Fibroblast of mammary gland (primary cell): ENCODE measurements around the gene FAHD1.
A peak's percentile ranks its signal among the peaks of the same experiment; 100 is the strongest.

ENCODE experiments used
- DNase-seq: peaks from one replicate; pipeline ENCODE4 v3.0.0-alpha.2; 2010; ENCODE audit warnings: low read depth
- H3K4me3 ChIP-seq: 2 replicates; pipeline ENCODE4 v1.5.1; 2011; ENCODE audit warnings: low read depth, mild to moderate bottlenecking, low read length, moderate library complexity; ENCODE audit not compliant: control insufficient read depth
- TF ChIP-seq, protein P1 (sequence below): conservative IDR thresholded peaks from 2 replicates; pipeline ENCODE4 v1.5.1; 2011; ENCODE audit warnings: low read depth, low read length, inconsistent platforms; ENCODE audit not compliant: control insufficient read depth, insufficient read depth

The FAHD1 gene

GRCh38 chr16:1780677-1781072 lies 46.3 kb upstream of the FAHD1 start:
- TF ChIP-seq, protein P1, sequence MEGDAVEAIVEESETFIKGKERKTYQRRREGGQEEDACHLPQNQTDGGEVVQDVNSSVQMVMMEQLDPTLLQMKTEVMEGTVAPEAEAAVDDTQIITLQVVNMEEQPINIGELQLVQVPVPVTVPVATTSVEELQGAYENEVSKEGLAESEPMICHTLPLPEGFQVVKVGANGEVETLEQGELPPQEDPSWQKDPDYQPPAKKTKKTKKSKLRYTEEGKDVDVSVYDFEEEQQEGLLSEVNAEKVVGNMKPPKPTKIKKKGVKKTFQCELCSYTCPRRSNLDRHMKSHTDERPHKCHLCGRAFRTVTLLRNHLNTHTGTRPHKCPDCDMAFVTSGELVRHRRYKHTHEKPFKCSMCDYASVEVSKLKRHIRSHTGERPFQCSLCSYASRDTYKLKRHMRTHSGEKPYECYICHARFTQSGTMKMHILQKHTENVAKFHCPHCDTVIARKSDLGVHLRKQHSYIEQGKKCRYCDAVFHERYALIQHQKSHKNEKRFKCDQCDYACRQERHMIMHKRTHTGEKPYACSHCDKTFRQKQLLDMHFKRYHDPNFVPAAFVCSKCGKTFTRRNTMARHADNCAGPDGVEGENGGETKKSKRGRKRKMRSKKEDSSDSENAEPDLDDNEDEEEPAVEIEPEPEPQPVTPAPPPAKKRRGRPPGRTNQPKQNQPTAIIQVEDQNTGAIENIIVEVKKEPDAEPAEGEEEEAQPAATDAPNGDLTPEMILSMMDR, result no peak
- no peak overlapping the region for H3K4me3 ChIP-seq

DNA sequence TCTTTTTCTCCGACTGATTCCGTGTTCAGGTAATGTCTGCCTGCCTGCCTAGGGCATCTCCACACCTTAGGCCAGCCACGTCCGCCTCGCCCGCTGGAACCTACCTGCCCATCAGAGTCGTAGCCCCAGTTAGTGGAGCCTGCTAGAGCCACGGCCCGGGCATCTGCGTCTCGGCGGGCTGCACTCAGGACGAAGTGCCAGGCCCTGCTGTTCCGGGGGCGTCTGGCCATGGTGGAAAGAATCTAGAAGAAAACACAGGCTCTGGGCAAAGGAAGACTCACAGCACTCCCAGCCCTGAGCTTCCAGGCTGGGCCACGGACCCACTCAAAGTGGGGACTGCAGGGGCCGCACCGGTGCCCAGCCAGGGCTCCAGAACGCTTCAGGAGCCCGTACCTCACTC lies 45.8 kb upstream of the FAHD1 start:
- peak overlapping the region; percentile 65 for H3K4me3 ChIP-seq
- DNase-seq, result no peak
- TF ChIP-seq, protein P1, result no peak

More at GRCh38 chr16:1780677-1781072, 46.3 kb upstream of the FAHD1 start:
- no peak for DNase-seq

DNA sequence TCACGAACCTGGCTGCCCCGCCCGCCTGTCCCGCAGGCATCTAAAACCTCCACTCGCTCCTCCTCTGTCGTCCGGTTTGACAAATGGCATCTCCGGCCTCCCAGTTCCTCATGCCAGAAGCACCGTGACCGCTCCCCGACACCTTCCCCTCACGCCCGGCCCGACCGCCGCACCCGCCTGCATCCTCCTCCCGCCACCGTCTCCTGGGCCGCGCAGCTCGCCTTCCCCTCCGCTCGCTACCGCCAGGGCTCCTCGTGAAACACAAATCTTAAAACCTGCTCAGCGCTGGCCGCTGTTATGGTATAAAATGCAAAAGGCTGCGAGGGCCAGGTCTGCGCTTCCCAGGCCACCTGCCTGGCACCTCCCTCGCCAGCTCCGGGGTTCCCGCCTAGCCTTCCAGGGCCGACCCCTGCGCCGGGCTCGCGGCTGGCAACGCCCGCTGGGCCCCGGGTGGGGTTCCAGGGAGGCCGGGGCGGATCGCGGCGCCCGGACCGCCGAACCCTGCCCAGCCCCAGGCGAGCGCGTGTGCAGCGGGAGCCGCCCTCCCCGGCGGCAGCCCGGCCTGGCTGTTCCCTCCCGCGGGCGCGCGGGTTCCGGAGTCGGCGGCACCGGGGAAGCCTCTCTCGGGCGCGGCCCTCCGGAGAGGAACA lies 45.1 kb upstream of the FAHD1 start:
- H3K4me3 ChIP-seq, result peak overlapping the region; percentile 65
- TF ChIP-seq, protein P1, result no peak
- no peak for DNase-seq

GRCh38 chr16:1782408-1783264 lies 44.4 kb upstream of the FAHD1 start, which contains the start of the genes NUBP2 and SPSB3:
NUBP2 (plus strand) TSS chr16:1782960; CDS start chr16:1783021, 61 bp downstream.
SPSB3 (minus strand) TSS chr16:1782571; CDS start chr16:1781483, 1,088 bp downstream.
- H3K4me3 ChIP-seq, result peak within 1 kb of the TSS; percentile 88
- TF ChIP-seq, protein P1, result no peak
- DNase-seq, result peak; percentile 100

DNA sequence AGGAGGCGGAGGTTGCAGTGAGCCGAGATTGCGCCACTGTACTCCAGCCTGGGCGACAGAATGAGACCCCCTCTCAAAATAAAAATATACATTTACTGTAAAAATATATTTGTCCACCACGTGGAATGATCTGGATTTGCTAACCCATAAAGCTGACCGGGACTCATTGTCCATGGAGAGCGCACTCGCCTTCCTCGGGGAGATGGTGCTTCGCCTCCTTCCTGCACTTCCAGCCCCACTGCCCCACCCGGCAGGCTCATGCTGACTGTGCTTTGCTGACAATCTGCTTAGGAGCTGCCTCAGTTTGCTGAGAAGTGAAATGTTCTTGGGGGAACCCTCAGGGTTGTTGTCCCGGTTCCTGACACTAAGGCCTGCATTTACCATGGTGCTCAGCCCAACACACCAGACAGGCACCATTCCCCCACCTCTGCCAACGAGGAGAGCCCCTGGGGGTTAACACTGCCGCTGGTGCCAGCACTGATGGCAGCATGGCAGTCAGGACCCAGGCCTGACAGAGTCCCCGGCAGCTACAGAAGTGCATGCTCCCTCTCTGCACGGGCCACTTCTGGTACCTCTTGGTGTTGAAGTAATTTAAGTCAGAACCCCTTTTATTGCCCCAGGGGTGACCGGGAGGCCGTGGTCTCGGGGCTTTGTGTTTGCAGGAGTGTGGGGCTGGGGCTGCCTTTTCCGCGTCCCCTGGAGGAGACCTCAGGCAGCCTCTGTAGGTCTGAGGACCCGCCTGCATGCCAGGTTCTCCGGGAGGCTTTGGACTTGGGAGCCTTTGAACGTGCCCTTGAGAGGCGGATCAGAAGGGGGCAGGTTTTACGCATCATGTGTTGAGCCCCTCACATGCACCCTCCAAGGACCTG lies 41.8 kb upstream of the FAHD1 start:
- H3K4me3 ChIP-seq, result no peak overlapping the region
- TF ChIP-seq, protein P1, result no peak
- DNase-seq, result no peak

- TF ChIP-seq, protein P1, result no peak
- DNase-seq, result no peak
These were observed 41.2 kb upstream of the FAHD1 start for GRCh38 chr16:1785846-1786170.

More at GRCh38 chr16:1785846-1786170, 41.2 kb upstream of the FAHD1 start:
- no peak overlapping the region for H3K4me3 ChIP-seq
